GF-D8 (cell line): ENCODE results near the gene SPG7.
"Not testable (repeated sequence)": the region's sequence is repeated elsewhere in the genome, so short reads cannot be mapped to it uniquely, and the experiment has no call there.

Experiments
- DNase-seq: peaks from one replicate; lab custom pipeline; 2025; lab: John Stamatoyannopoulos, UW

Gene SPG7

GRCh38 chr16:89581045-89581695 is 73.0 kb downstream of the SPG7 start:
- no peak for DNase-seq

- no peak for DNase-seq
Observed at GRCh38 chr16:89581861-89582563, 73.8 kb downstream of the SPG7 start.

GRCh38 chr16:89582614-89583196 is 74.5 kb downstream of the SPG7 start:
- DNase-seq = no peak

- no peak for DNase-seq
Observed at GRCh38 chr16:89583197-89583894, 75.1 kb downstream of the SPG7 start.

DNA sequence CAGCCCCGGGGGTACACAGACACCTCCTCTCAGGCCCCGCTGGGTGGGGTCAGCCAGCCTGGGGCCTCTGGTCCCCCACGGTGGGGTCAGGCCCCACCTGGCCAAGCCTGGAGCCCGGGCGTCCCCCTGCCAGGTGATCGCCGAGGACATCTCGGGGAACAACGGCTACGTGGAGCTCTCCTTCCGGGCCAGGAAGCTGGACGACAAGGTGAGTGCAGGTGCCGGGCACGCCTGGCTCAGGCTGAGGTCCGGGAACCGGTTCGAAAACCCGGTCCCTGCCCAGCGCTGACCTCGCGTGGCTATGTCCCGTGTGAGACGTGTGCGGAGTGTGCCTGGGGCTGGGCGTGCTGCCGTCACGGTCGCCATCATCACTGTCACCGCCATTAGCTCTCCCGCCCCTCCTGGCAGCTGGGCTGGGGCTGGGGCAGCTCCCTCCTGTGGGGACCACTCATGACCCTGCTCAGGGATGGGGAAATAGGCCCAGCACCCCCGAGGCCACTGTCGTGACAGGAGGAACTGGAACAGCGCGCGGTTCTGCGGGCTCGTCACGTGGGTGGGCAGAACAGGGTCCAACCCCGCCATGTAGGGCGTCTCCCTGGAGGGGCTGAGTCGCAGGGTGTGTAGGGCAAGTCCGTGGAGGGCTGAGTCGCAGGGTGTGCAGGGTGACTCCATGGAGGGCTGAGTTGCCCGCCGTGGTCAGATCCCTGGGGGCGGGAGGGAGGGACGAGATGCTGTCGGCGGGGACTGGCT is 75.9 kb downstream of the SPG7 start:
- DNase-seq = no peak

DNA sequence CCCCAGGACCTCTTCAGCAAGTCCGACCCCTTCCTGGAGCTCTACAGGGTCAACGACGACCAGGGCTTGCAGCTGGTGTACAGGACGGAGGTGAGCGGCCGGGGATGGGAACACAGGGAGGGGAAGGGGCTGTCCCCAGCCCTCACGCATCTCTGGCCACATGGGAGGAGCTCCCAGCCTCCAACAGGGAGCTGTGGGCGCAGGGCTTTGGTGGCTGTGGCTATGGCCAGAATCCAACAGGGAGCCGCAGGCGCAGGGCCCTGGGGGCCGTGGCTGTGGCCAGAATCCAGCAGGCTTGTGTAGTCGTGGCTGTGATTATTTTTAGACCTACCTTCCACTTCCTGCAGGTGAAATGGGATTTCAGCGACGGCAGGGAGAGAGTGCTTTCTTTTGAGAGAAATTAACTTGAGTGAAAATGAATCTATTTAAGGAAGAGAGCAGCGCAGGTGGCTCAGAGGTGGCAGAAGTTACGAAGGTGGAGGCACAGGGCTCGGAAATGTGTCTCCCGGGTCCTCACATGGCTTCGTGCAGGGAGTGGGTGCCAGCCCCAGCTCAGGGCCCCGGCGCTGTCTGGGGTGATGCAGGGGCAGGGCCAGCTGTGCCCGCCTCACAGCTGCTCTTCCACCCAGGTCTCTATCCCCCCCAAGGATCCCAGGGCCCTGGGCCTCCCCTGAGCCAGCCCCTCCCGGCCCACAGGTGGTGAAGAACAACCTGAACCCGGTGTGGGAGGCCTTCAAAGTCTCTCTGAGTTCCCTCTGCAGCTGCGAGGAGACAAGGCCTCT is 76.8 kb downstream of the SPG7 start:
- no peak for DNase-seq

- no peak for DNase-seq
Observed at GRCh38 chr16:89586218-89586617, 78.0 kb downstream of the SPG7 start.

DNA sequence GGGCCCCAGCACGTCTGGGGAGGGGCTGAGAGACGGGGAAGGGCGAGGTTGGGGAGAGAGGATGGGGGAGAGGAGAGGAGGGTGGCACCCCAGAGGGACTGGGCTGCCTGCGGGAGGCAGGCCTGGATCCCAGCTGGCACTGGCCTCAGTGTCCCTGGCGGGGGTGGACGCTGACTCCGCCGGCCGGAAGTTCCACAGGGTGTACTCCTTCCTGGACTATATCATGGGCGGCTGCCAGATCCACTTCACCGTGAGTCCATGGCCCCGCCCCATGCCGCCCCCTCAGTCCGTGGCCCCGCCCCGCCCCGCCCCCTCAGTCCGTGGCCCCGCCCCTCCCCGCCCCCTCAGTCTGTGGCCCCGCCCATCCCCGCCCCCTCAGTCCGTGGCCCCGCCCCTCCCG is 78.7 kb downstream of the SPG7 start:
- no peak for DNase-seq

- not testable (repeated sequence) for DNase-seq
Observed at GRCh38 chr16:89587676-89588075, 79.5 kb downstream of the SPG7 start.

GRCh38 chr16:89588413-89589109 is 80.4 kb downstream of the SPG7 start:
- DNase-seq = no peak

GRCh38 chr16:89589241-89589926 is 81.2 kb downstream of the SPG7 start:
- no peak for DNase-seq

DNA sequence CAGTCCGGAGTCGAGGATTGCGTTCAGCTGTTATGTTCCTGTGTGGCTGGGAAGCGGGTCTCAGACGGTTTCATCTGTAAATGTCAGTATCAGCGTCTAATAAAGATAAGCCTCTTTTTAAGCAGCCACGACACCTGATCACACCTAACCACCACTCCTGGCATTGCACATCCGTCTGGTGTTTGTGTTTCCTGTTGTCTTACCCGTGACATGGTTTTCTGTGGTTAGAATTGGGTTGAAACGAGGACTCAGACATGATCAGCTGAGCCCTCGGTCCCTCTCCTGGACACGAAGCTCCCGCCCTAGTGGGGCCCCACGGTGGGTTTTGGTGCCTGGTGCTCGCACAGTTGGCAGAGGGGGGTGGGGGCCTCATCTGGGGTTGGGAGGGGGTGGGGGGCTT is 85.6 kb downstream of the SPG7 start:
- DNase-seq = no peak

DNA sequence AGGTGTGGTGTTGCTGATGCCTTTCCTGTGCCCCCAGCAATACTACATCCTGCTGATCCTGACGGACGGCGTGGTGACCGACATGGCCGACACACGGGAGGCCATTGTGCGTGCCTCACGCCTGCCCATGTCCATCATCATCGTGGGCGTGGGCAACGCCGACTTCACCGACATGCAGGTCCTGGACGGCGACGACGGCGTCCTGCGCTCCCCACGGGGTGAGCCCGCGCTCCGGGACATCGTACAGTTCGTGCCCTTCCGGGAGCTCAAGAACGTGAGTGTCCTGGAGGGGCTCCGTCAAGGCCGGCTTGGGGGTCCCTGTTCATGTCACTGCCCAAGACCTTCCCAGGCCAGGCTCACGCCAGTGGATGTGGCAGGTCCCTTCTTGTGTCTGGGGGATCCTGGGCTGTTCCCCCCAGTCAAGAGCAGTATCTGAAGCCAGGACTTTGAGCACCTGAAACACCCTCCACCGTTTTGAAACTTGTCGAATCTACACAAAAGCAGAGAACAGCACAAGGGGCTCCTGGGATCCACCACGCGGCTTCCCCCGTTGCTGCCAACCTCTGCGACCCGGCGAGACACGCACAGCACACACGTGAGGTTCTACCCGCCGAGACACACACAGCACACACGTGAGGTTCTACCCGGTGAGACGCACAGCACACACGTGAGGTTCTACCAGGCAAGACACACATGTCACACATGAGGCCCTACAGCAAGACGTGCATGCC is 87.3 kb downstream of the SPG7 start:
- DNase-seq = no peak

DNA sequence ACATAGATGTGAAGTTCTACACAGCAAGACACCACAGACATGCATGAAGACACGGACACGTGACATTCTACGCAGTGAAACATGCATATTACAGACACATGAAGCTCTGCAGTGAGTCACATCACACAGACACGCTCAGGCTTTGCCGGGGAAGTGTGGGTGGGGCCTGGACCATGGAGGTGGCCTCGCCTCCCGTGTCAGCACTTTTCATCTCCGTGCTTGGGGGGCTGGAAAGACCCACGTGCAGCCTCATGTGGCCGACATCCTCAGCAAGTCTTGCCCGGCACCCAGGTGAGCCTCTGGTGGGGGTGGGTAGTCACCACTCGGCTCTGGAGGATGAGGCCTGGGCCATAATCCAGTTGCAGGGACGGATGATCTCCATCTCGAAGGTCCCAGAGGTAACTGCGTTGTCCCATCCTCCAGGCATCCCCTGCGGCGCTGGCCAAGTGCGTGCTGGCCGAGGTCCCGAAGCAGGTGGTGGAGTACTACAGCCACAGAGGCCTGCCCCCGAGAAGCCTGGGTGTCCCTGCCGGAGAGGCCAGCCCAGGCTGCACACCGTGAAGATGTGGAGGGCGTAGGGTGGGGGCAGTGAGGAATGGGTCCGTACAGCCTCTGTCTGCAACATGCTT is 88.0 kb downstream of the SPG7 start:
- no peak for DNase-seq

- no peak for DNase-seq
Observed at GRCh38 chr16:89596957-89597649, 88.9 kb downstream of the SPG7 start.

DNA sequence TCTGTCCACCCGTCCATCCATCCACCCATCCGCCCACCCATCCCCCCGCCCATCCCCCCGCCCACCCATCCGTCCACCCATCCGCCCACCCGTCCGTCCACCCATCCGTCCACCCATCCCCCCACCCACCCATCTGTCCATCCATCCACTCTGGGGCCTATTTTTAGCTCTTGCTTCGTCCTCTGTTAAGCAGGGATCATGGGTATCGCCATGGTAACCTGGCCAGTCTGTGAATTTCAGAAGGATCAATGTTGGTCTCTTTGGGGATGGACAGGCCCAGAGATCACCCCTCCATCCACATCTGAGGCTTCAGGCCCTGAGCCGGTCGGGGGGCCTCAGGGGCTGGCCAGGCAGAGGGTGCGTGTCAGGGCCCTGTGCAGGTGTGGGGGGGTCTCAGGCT is 90.0 kb downstream of the SPG7 start:
- no peak for DNase-seq

- peak; percentile 6 for DNase-seq
Observed at GRCh38 chr16:89599451-89599858, 91.3 kb downstream of the SPG7 start.

- DNase-seq = no peak
Observed at GRCh38 chr16:89599902-89600301, 91.7 kb downstream of the SPG7 start.
